ENCODE results near the gene STRN3.

The STRN3 gene

GRCh38 chr14:30991408-30991807 lies 34.8 kb downstream of the STRN3 start:
- peaks cover 0 to 4% of the 10 kb centered on the region in 2 donors for H3K9me3 ChIP-seq (replicated peaks in 1 of 2; ENCODE audit: control insufficient read depth in 2 of 2, insufficient read depth in 1 of 2, low read depth in 1 of 2, low read length in 2 of 2)
- H3K27me3 ChIP-seq (ENCODE audit: control insufficient read depth in 3 of 3, insufficient read depth in 3 of 3, low read depth in 1 of 3, low read length in 3 of 3), result no peaks in the 10 kb centered on the region
- H2BK5ac ChIP-seq (ENCODE audit: low read length), result no peak overlapping the region
- no peak overlapping the region for H3K9ac ChIP-seq (ENCODE audit: low read depth, low read length, poor library complexity)
- no peak overlapping the region for H3K18ac ChIP-seq (ENCODE audit: low read length)
- no peak overlapping the region for H2BK12ac ChIP-seq (ENCODE audit: low read length)
- DNase-seq (ENCODE audit: low spot score), result no peak
- H3K4ac ChIP-seq (ENCODE audit: low read length), result no peak overlapping the region
- peaks cover 0 to 13% of the 10 kb centered on the region in 2 donors for H3K36me3 ChIP-seq (replicated peaks in 1 of 2; ENCODE audit: control insufficient read depth in 2 of 2, insufficient read depth in 2 of 2, low read length in 2 of 2)
- no peak overlapping the region for H3K27ac ChIP-seq (replicated peaks; ENCODE audit: low read length)
- H2AK5ac ChIP-seq (ENCODE audit: low read depth, low read length), result no peak overlapping the region
- H4K91ac ChIP-seq (ENCODE audit: low read depth, low read length, poor library complexity), result no peak overlapping the region
- no peak overlapping the region for H4K8ac ChIP-seq (ENCODE audit: low read depth, low read length)
- H3K4me3 ChIP-seq (ENCODE audit: low read length in 2 of 2), result no peak overlapping the region
- H2AFZ ChIP-seq (ENCODE audit: low read length), result no peak overlapping the region
- no CpG with 5 or more reads among the region's 2 CpGs for WGBS, 2 donors (ENCODE audit: extremely low coverage in 2 of 2, insufficient read length in 2 of 2, insufficient replicate concordance in 1 of 2)
- no peak overlapping the region for H3K14ac ChIP-seq (ENCODE audit: low read length)
- H2BK120ac ChIP-seq (ENCODE audit: low read depth, low read length), result no peak overlapping the region
- H3K79me1 ChIP-seq (ENCODE audit: low read depth, low read length), result no peaks in the 10 kb centered on the region
- peaks cover 0 to 6% of the 10 kb centered on the region in 2 donors for H3K4me1 ChIP-seq (ENCODE audit: control insufficient read depth in 2 of 2, insufficient read depth in 1 of 2, low read depth in 1 of 2, low read length in 2 of 2)
- no peak overlapping the region for H3K4me2 ChIP-seq (ENCODE audit: insufficient read depth, low read length, poor library complexity, severe bottlenecking)
- no peak overlapping the region for H2BK15ac ChIP-seq (ENCODE audit: low read length)
- no peak overlapping the region for H3K23ac ChIP-seq (ENCODE audit: low read depth, low read length, poor library complexity)

- Histone ChIP-seq H3K36me3 (replicated peaks in 1 of 2; ENCODE audit: control insufficient read depth in 2 of 2, insufficient read depth in 2 of 2, low read length in 2 of 2) (peaks cover 0 to 13% of the 10 kb centered on the region in 2 donors), H3K9ac (ENCODE audit: low read depth, low read length, poor library complexity) (no peak overlapping the region), H3K4me3 (ENCODE audit: low read length in 2 of 2) (no peak overlapping the region), H3K27ac (replicated peaks; ENCODE audit: low read length) (no peak overlapping the region), H4K8ac (ENCODE audit: low read depth, low read length) (no peak overlapping the region), H4K91ac (ENCODE audit: low read depth, low read length, poor library complexity) (no peak overlapping the region), H3K14ac (ENCODE audit: low read length) (no peak overlapping the region), H3K79me1 (ENCODE audit: low read depth, low read length) (no peaks in the 10 kb centered on the region), H3K9me3 (replicated peaks in 1 of 2; ENCODE audit: control insufficient read depth in 2 of 2, insufficient read depth in 1 of 2, low read depth in 1 of 2, low read length in 2 of 2) (no peaks in the 10 kb centered on the region), H2AK5ac (ENCODE audit: low read depth, low read length) (no peak overlapping the region), H2AFZ (ENCODE audit: low read length) (no peak overlapping the region), H3K23ac (ENCODE audit: low read depth, low read length, poor library complexity) (no peak overlapping the region), H2BK12ac (ENCODE audit: low read length) (no peak overlapping the region), H2BK120ac (ENCODE audit: low read depth, low read length) (no peak overlapping the region), H2BK15ac (ENCODE audit: low read length) (no peak overlapping the region), H3K18ac (ENCODE audit: low read length) (no peak overlapping the region), H3K4me1 (ENCODE audit: control insufficient read depth in 2 of 2, insufficient read depth in 1 of 2, low read depth in 1 of 2, low read length in 2 of 2) (peaks cover 0 to 2% of the 10 kb centered on the region in 2 donors), H3K4ac (ENCODE audit: low read length) (no peak overlapping the region), H3K27me3 (ENCODE audit: control insufficient read depth in 3 of 3, insufficient read depth in 3 of 3, low read depth in 1 of 3, low read length in 3 of 3) (no peaks in the 10 kb centered on the region), H3K4me2 (ENCODE audit: insufficient read depth, low read length, poor library complexity, severe bottlenecking) (no peak overlapping the region), H2BK5ac (ENCODE audit: low read length) (no peak overlapping the region)
- DNase-seq (ENCODE audit: low spot score), result no peak
These were observed 35.4 kb downstream of the STRN3 start for GRCh38 chr14:30990770-30991169.

- no peak overlapping the region for H3K27ac ChIP-seq (replicated peaks; ENCODE audit: low read length)
- no peaks in the 10 kb centered on the region for H3K4me1 ChIP-seq (ENCODE audit: control insufficient read depth in 2 of 2, insufficient read depth in 1 of 2, low read depth in 1 of 2, low read length in 2 of 2)
- no peak overlapping the region for H3K4ac ChIP-seq (ENCODE audit: low read length)
- H3K23ac ChIP-seq (ENCODE audit: low read depth, low read length, poor library complexity), result no peak overlapping the region
- no peak overlapping the region for H2AK5ac ChIP-seq (ENCODE audit: low read depth, low read length)
- no peak overlapping the region for H3K4me3 ChIP-seq (ENCODE audit: low read length in 2 of 2)
- peaks cover 0 to 13% of the 10 kb centered on the region in 2 donors for H3K36me3 ChIP-seq (replicated peaks in 1 of 2; ENCODE audit: control insufficient read depth in 2 of 2, insufficient read depth in 2 of 2, low read length in 2 of 2)
- DNase-seq (ENCODE audit: low spot score), result no peak
- no peak overlapping the region for H4K91ac ChIP-seq (ENCODE audit: low read depth, low read length, poor library complexity)
- no peak overlapping the region for H3K18ac ChIP-seq (ENCODE audit: low read length)
- H3K9ac ChIP-seq (ENCODE audit: low read depth, low read length, poor library complexity), result no peak overlapping the region
- H2BK5ac ChIP-seq (ENCODE audit: low read length), result no peak overlapping the region
- H2BK15ac ChIP-seq (ENCODE audit: low read length), result no peak overlapping the region
- H2AFZ ChIP-seq (ENCODE audit: low read length), result no peak overlapping the region
- no peak overlapping the region for H4K8ac ChIP-seq (ENCODE audit: low read depth, low read length)
- no peak overlapping the region for H3K14ac ChIP-seq (ENCODE audit: low read length)
- H3K9me3 ChIP-seq (replicated peaks in 1 of 2; ENCODE audit: control insufficient read depth in 2 of 2, insufficient read depth in 1 of 2, low read depth in 1 of 2, low read length in 2 of 2), result no peaks in the 10 kb centered on the region
- H2BK120ac ChIP-seq (ENCODE audit: low read depth, low read length), result no peak overlapping the region
- no peak overlapping the region for H3K4me2 ChIP-seq (ENCODE audit: insufficient read depth, low read length, poor library complexity, severe bottlenecking)
- no peak overlapping the region for H2BK12ac ChIP-seq (ENCODE audit: low read length)
- no peaks in the 10 kb centered on the region for H3K27me3 ChIP-seq (ENCODE audit: control insufficient read depth in 3 of 3, insufficient read depth in 3 of 3, low read depth in 1 of 3, low read length in 3 of 3)
- H3K79me1 ChIP-seq (ENCODE audit: low read depth, low read length), result no peaks in the 10 kb centered on the region
These were observed 37.7 kb downstream of the STRN3 start for GRCh38 chr14:30988509-30988908.

- Histone ChIP-seq H2AFZ (ENCODE audit: low read length) (no peak overlapping the region), H4K91ac (ENCODE audit: low read depth, low read length, poor library complexity) (no peak overlapping the region), H2BK120ac (ENCODE audit: low read depth, low read length) (no peak overlapping the region), H4K8ac (ENCODE audit: low read depth, low read length) (no peak overlapping the region), H2BK5ac (ENCODE audit: low read length) (no peak overlapping the region), H3K14ac (ENCODE audit: low read length) (no peak overlapping the region), H2AK5ac (ENCODE audit: low read depth, low read length) (no peak overlapping the region), H3K4me3 (ENCODE audit: low read length in 2 of 2) (no peak overlapping the region), H3K9ac (ENCODE audit: low read depth, low read length, poor library complexity) (no peak overlapping the region), H2BK15ac (ENCODE audit: low read length) (no peak overlapping the region), H3K36me3 (replicated peaks in 1 of 2; ENCODE audit: control insufficient read depth in 2 of 2, insufficient read depth in 2 of 2, low read length in 2 of 2) (peaks cover 0 to 11% of the 10 kb centered on the region in 2 donors), H2BK12ac (ENCODE audit: low read length) (no peak overlapping the region), H3K18ac (ENCODE audit: low read length) (no peak overlapping the region), H3K79me1 (ENCODE audit: low read depth, low read length) (no peaks in the 10 kb centered on the region), H3K4ac (ENCODE audit: low read length) (no peak overlapping the region), H3K4me2 (ENCODE audit: insufficient read depth, low read length, poor library complexity, severe bottlenecking) (no peak overlapping the region), H3K9me3 (replicated peaks in 1 of 2; ENCODE audit: control insufficient read depth in 2 of 2, insufficient read depth in 1 of 2, low read depth in 1 of 2, low read length in 2 of 2) (no peaks in the 10 kb centered on the region), H3K4me1 (ENCODE audit: control insufficient read depth in 2 of 2, insufficient read depth in 1 of 2, low read depth in 1 of 2, low read length in 2 of 2) (no peaks in the 10 kb centered on the region), H3K23ac (ENCODE audit: low read depth, low read length, poor library complexity) (no peak overlapping the region), H3K27ac (replicated peaks; ENCODE audit: low read length) (no peak overlapping the region), H3K27me3 (ENCODE audit: control insufficient read depth in 3 of 3, insufficient read depth in 3 of 3, low read depth in 1 of 3, low read length in 3 of 3) (no peaks in the 10 kb centered on the region)
- DNase-seq (ENCODE audit: low spot score), result no peak
- no CpG with 5 or more reads among the region's 3 CpGs for WGBS, 2 donors (ENCODE audit: extremely low coverage in 2 of 2, insufficient read length in 2 of 2, insufficient replicate concordance in 1 of 2)
These were observed 40.4 kb downstream of the STRN3 start for GRCh38 chr14:30985796-30986195.

Measured in neuronal stem cell (in vitro differentiated cells).